ENCODE measurements around the gene SYNGR4.

Gene SYNGR4

DNA sequence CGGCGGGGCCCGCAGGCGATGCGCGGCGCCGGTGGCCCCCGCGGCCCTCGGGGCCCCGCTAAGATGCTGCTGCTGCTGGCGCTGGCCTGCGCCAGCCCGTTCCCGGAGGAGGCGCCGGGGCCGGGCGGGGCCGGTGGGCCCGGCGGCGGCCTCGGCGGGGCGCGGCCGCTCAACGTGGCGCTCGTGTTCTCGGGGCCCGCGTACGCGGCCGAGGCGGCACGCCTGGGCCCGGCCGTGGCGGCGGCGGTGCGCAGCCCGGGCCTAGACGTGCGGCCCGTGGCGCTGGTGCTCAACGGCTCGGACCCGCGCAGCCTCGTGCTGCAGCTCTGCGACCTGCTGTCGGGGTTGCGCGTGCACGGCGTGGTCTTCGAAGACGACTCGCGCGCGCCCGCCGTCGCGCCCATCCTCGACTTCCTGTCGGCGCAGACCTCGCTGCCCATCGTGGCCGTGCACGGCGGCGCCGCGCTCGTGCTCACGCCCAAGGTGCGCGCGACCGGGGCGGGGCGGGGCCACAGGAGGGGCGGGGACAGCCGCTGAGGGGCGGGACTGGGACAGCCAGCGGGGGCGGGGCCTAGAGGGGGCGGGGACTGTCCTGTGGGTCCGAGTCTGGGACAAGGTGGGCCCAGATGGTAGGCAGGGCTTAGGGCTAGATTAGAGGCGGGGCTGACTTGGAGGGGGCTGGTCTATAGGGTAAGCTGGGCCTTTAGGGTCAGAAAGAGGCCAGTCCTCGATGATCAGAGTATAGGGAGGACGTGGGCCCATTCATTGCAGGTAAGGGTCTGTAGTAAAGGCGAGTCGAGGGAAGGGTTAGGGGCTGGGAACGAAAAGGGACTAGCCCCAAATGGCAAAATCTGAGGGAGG, 34.4 kb downstream of the SYNGR4 start:
- FAIRE-seq: no peak

DNA sequence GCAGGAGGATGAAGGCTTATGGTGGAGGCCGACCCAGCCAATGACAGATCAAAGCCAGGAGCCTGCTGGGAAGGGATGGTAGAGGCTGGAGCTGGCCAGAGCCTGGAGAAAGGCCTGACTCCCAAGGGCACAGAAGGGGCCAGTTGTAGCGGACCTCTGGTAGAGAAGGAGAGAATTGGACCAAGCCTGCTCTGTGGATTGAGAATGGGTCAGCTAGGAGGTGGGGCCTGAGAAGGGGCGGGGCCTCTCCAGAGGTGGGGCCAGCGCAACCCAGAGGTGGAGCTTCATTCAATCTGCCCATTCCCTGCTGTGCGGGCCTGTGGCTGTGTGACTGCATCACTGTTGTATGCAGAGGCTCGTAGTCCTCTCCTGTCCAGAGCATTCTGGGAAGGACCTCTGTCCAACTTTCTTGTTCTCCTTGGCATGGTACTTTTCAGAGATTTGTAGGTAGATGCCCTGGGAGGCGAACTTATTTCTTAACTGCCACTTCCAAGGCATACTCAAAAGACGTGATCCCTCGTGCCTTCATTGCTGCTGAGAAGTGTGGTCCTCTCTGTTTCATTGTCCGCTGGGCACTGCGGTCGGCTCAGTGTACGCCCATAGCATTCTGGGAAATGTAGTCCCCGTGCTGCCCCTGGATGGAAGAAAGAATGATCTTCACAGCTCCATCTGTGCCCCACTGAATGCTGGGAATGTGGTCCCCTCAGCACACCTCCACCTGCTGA, 36.0 kb downstream of the SYNGR4 start:
- no peak for FAIRE-seq

DNA sequence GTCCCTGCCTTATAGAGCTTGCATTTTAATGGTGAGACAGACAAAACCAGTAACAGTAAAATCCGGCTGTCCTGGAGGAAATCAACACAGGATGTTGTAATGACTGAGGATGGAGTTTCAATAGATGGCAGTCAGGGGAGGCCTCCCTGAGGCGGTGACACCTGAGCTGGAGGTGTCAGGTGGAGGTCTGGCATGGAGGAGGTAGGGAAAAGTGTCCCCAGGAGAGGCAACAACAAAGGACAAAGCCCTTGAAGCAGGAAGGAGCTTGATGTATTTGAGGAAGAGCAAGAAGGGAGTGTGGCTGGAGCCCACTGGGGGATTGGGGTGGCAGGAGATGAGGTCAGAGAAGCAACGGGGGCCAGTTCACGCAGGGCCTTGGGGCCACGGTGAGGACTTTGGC, 37.1 kb downstream of the SYNGR4 start:
- FAIRE-seq: no peak

DNA sequence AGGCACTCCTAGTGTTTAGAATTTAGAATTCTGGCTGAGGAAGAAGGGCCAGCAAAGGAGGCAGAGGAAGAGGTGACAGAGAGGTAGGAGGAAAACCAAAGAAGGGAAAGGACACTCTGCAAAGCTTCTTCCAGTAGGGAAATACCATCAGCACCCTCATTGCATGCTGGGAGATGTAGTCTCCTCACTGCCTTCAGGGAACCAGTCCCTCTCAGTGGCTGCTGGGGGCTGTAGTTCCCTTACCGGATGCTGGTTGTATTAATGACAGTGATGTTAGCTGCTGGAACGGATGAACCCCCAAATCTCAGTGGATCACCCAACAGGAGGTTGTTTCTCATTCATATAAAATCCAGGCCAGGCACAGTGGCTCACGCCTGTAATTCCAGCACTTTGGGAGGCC, 39.4 kb downstream of the SYNGR4 start:
- no peak for FAIRE-seq

DNA sequence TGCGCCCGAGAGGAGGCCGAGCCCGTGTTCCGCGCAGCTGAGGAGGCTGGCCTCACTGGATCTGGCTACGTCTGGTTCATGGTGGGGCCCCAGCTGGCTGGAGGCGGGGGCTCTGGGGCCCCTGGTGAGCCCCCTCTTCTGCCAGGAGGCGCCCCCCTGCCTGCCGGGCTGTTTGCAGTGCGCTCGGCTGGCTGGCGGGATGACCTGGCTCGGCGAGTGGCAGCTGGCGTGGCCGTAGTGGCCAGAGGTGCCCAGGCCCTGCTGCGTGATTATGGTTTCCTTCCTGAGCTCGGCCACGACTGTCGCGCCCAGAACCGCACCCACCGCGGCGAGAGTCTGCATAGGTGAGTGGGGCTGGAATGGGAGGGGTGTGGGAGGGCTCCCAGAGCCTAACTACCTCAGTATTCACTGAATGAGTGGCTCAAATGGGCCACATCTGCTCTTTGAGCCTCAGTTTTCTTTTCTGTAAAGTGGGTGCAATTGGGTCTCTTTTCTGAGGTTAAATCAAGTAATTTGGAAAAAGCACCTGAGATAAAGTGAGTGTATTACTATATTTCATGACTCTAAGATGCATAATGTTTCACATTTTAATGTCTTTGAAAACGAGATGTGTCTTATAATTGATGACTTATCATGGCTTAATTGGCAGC, 41.0 kb downstream of the SYNGR4 start:
- FAIRE-seq: no peak

DNA sequence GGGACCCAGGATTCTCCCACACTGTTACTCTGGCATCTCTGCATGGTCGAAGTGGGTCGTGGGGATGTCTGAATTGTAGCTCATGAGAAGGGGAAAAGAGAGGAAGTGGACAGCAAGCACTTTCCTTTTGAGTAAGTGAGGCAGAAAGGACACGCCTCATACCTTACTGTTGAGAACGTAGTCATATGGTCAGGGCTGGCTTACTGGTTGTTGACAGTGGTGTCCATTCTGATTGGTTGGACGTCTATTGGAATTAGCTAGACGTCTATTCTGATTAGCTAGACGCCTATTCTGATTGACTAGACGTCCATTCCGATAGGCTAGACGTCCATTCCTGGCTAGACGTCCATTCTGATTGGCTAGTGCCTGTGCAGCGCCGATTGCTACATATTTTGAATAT, 41.7 kb downstream of the SYNGR4 start:
- no peak for FAIRE-seq

DNA sequence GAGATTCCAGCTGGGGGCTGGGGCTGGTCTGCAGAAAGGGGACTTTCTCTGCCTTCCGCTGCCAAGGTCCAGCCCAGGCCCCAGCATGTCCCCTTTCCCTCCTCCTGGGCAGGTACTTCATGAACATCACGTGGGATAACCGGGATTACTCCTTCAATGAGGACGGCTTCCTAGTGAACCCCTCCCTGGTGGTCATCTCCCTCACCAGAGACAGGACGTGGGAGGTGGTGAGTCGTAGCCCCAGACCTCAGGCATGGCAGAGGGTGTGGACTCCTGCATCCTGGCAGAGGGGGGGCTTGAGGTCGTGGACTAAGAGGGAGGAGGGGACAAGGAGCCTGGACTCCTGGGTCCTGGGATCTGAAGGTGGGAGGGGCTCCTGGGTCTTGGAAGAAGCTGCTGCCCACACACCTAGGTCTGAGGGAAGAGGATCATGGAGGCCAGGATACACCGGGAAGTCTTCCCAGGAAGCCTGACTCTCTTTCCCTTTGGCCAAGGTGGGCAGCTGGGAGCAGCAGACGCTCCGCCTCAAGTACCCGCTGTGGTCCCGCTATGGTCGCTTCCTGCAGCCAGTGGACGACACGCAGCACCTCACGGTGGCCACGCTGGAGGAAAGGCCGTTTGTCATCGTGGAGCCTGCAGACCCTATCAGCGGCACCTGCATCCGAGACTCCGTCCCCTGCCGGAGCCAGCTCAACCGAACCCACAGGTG, 49.9 kb downstream of the SYNGR4 start:
- FAIRE-seq: no peak

DNA sequence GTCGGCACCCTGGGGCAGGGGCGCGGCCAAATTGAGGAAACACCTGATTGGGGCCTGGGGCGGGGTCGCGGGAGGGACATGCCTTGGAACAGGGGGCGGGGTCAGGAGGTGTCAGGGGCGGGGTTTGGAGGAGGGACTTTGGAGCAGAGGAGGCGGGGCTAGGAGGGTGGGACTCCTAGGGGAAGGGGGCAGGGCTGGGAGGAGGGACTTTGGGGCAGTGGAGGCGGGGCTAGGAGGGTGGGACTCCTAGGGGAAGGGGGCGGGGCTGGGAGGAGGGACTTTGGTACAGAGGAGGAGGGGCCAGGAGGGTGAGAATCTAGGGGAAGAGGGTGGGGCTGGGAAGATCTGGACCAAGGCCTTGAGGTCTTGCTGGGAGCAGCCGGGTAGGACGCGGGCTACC, 51.2 kb downstream of the SYNGR4 start:
- FAIRE-seq: no peak

DNA sequence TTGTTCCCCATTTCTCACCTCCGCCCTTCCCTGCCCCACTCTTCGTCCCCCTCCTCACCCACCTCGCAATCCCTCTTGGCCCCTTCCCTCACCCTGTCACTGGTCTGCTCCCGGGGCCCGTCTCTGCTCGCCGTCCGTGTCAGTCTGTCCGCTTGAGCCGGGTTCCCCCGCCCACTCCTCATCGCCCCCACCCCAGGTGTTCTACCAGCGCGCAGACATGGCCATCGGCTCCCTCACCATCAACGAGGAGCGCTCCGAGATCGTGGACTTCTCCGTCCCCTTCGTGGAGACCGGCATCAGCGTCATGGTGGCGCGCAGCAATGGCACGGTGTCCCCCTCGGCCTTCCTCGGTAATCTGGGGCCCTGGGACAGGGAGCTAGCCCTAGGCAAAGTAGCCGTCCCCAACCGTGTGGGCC, 51.6 kb downstream of the SYNGR4 start:
- FAIRE-seq: no peak

DNA sequence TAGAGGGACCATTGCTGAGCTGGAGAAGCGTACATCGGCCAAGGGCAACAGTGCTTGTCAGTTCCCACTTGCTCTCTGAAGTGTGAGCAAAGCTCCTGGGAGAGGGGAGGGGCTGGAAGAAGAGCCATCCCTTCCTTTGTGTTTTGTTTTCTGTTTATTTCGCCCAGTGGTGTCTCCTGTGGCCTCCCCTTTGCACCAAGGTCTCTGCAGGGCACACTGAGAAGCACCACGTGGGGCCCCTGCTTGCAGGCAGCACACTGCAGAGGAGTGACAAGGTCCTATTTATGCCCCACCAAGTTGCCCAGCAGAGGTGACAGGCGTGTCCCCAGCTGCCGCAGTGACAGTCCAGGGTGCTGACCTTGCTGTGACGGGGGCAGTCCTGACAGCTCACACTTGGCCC, 53.3 kb downstream of the SYNGR4 start:
- FAIRE-seq: no peak

DNA sequence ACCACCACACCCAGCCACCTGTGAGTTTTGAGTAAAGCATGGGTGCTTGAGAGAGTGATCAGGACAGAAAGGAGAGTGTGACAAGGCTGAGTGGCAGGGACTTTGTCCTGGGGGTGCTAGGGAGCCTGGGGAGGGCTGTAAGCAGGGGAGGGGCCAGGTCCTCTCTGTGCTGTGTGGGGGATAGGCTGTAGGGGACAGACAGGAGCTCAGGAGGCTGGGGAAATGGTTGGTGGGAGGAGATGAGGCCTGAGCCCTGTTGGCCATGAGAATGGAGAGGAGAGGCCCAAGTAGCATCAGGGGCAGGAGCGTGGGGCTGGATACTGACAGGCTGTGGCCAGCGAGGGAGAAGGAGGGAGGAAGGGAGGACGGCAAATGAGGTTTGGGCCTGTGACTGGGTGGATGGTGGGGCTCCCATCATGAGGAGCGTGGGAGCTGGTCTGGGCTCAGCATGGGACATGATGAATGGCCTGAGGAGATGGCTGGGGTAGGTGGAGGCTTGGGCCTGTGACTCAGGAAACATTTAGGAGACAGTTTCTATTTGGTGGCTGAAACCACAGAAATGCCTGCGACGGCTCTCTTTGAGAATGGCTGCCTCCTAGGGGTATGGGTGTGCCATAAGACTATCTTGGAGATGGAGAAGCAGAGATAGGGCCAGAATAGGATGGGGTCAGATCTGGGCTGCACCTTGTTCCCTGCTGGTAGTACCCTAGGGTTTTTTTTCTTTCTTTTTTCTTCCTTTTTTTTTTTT, 54.3 kb downstream of the SYNGR4 start:
- no peak for FAIRE-seq

DNA sequence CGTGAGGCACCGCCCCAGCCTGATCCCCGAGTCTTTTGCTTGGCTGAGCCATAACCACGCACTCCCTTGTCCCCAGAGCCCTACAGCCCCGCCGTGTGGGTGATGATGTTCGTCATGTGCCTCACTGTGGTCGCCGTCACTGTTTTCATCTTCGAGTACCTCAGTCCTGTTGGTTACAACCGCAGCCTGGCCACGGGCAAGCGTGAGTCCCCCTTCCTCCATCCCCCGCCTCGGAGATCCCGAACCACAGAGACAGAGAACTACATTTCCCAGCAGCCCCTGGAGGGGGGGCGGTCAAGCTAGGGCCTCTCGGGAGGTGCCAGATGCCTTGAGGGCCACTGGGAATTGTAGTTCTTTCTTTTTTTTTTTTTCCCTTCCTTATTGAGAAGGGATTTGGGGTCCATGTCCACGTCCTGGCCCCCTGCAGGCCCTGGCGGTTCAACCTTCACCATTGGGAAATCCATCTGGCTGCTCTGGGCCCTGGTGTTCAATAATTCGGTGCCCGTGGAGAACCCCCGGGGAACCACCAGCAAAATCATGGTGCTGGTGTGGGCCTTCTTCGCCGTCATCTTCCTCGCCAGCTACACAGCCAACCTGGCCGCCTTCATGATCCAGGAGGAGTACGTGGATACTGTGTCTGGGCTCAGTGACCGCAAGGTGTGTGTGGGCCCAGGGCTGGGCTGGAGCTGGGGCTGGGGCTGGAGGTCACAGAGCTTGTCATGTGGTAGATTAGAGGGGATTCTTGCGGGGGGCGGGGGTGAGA, 55.2 kb downstream of the SYNGR4 start:
- no peak for FAIRE-seq

DNA sequence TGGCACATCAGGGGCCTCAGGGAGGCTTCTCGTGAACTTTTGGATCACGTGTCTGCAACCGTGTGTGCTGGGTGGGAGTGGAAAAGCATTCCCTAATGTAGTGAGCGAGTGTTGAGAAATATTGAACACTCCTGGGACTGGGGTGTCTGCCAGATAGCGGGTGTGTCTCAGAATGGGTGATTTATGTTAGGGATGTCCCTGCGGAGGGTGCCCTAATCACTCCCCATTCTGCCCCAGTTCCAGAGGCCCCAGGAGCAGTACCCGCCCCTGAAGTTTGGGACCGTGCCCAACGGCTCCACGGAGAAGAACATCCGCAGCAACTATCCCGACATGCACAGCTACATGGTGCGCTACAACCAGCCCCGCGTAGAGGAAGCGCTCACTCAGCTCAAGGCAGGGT, 57.4 kb downstream of the SYNGR4 start:
- FAIRE-seq: no peak

DNA sequence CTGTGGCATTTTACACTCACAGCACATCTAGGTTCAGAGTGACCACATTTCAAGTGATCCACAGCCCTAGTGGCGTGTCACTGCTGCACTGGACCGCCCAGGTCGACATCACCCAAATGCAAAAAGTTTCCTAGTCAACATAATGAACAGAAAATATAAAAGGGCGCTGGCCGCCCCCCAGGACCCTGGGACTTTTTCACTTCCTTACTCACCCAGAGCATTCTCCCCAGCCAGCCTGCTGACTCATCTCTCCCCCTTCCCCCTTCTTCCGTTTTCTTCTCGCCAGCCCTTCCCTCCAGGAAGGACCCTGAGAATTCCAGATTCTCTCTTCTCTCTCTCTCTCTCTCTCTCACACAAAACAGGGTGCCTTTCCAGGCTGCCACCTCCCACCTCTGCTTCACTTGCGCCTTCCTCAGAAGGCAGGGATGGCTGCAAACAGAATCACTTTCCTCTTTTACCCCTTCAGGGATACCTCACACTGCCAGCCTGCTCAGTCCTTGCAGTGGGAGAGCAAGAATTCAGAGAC, 60.6 kb downstream of the SYNGR4 start:
- no peak for FAIRE-seq
